HG03432 (cell line): ENCODE data around the gene RNASEH1.
"Not testable (repeated sequence)": the region's sequence is repeated elsewhere in the genome, so short reads cannot be mapped to it uniquely, and the experiment has no call there.

Source experiments
- ATAC-seq: cut with Tn5 transposase; IDR thresholded peaks from one replicate; pipeline ENCODE4 v1.9.1; 2021; ENCODE audit warnings: mild to moderate bottlenecking, moderate library complexity; ENCODE audit not compliant: unreplicated experiment

Gene RNASEH1

DNA sequence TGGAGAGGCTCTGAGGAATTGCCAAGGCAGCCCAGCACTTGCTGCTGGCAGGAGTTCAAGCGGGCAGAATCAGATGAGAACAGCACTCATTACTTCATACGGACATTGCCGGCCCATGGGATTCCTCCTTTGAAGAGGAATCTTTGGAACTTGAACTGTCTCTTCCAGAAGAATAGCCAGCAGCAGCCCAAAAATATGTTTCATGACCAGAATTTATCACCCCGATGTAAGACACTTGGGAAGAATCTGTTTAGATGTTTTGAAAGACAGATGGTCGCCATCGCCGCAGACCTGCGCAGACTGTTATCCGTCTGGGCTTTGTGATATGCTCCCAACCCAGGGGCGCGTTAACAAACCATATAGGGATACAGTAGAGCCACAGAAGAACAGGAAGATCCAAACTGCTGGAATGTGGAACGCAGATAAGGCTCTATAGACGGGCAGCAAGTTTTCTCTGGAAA is 35.1 kb downstream of the RNASEH1 start:
- ATAC-seq: no peak

DNA sequence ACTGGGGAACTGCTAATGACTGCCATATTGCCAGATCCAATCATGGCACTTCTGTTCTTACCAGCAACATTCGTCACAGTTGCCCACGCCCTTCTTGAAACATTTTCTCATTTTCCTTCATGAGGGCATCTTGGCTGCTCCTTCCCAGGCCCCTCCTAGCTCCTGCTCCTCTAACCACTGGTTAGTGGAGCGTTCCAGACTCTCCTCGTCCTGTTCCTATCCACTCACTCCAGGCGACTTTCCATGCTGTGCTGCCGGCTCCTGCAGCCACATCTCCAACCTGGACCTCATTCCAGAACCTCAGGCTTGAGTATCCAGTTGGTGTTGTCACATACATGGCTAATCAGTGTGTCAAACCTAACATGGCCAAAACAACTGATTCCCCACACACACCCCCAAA is 37.5 kb downstream of the RNASEH1 start:
- no peak for ATAC-seq

DNA sequence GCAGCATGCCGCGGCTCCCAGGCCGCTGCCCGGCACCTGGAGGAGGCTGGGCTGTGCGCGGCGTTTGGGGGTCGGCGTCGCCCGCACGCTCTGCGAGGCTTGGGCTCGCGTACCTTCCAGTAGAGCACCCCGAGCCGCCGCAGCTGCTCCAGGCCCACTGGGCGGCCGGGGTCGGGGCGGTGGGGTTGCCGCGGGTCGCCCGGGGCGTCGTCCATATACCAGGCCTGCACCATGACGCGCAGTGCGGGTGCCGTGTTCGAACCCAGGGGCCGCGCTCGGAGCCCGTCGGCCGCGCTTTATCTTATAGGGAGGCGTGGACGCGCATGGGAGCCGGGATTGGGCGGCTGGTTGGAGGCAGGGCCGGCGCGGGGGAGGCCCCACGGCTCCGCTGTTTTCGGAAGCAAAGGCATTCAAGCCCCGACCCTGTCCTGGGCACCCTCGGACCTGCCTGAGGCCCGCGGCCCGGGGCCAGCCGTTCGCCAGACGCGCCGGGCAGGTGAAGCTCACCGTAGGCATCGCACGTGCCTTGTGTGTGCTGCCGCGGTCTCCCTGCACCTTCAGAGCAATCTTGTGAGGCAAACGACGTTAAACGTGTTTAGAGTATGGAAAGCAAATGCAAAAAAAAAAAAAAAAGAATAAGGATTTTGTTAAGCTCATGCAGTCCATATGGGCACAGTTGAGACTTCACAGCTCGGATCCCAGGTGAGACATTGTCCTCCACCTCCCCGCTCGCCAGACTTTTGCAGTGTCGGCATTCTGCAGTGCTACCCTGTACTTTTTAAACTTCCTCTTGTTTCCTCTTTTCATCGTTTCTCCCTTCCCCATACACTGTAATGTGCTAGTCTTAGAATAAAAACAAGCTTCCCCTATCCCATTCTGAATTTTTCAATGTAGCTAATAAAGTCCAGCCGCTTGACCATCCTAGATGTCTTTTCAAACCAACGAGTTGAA is 38.6 kb downstream of the RNASEH1 start, which contains the start of gene ADI1:
Gene ADI1 (minus strand): TSS at position 277 of the 951 bp plus-strand sequence. CDS start 44 bp downstream, at position 233.
- peak; percentile 69 for ATAC-seq

DNA sequence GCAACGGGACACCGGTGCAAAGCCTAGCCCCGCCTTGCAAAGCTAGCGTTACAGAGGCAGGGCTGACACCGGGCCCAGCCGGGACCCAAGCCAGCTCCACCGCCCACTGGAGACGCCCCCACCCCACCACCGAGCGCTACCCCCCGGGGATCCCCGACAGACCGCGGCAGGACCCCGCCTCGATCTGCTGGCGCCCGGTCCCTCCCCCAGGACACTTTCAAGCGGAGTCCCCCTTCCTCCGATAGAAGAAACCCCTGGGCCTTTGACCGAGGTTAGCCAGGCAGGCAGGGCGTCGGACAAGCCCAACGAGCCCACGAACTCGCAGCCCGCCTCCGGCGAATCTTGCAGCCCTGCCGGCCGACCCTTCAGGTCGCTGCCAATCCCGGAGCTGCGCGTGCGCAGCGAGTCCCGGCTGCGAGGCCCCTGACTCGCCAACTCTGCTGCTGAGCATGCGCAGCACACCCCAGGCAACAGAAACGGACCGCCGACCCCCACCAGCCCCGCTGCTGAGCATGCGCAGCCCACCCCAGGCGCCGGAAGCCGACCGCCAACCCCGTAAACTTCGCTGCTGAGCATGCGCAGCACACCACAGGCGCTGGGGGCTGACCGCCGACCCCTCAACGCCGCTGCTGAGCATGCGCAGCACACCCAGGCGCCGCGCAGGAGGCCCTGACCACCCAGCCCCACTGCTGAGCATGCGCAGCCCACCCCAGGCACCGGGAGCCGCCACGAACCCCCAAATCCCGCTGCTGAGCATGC is 39.5 kb downstream of the RNASEH1 start:
- peak; percentile 82 for ATAC-seq

DNA sequence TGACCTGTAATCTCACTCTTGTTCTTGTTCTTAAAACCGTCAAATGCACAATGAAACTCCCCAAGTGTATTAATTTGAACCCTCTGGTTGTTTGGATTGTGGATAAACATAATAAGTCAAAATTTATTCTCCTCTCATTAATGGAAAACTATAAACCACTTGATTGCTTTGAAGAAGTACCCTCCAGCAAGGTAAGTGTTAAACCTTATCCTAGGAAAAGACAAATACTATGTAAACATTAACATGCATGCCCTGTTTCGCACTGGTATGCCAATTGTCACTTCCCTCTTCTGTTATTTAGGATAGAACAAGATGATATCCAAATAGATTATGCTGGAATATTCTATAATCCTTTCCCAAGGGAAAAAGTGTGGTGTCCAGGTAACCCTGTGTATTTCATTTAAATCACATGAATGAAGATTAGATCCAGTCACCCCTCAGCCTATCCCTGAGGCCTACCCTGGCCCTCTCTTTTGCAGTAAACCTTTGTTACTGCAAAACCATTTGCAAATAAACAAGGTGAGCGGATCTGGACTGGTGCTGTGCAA is 40.1 kb downstream of the RNASEH1 start:
- ATAC-seq: no peak

DNA sequence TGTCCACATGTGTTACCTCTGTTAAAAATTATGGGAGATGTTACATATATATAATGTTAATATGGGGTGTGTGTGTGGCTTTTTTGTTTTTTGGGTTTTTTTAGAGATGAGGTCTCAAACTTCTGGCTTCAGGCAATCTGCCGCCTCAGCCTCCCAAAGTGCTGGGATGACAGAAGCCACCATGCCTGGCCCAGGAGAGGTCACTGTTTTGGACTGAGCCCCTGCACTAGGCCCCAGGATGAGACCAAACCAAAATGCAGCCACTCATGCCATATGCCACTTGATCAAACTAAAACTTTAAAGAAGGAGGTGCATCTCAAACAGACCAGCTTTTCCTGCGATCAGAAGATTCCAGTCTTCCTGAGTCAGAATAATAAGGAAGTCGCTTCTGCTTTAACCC is 41.3 kb downstream of the RNASEH1 start:
- ATAC-seq: no peak

DNA sequence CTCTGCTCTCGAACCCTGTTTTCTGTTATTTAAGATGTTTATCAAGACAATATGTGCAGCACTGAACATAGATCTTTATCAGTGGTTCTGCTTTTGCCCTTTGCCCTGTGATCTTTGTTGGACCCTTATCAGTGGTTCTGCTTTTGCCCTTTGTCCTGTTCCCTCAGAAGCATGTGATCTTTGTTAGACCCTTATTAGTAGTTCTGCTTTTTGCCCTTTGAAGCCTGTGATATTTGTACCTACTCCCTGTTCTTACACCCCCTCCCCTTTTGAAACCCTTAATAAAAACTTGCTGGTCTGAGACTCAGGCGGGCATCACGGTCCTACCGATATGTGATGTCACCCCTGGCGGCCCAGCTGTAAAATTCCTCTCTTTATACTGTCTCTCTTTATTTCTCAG is 42.7 kb downstream of the RNASEH1 start:
- ATAC-seq: not testable (repeated sequence)

DNA sequence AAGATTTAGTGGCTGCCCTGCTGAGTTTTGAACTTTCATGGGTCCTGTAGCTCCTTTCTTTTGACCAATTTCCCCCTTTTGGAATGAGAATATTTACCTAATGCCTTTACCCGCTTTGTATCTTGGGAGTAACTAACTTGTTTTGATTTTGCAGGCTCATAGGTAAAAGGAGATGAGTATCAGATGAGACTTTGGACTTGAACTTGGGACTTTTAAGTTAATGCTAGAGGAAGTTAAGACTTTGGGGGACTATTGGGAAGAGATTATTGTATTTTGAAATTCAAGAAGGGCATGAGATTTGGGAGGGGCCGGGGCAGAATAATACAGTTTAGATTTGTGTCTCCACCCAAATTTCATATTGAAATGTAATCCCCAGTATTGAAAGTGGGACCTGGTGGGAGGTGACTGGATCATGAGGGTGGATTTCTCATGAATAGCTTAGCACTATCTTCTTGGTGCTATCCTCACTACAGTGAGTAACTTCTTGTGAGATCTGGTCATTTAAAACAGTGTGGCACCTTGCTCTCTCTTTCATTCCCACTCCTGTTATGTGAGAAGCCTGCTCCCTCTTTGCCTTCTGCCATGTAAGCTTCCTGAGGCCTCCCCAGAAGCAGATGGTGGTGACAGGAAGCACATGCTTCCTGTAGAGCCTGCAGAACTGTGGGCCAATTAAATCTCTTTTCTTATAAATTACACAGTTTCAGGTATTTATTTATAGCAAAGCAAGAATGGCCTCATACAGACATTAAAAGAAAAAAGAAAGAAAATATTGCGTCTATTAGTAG is 44.9 kb downstream of the RNASEH1 start:
- no peak for ATAC-seq

DNA sequence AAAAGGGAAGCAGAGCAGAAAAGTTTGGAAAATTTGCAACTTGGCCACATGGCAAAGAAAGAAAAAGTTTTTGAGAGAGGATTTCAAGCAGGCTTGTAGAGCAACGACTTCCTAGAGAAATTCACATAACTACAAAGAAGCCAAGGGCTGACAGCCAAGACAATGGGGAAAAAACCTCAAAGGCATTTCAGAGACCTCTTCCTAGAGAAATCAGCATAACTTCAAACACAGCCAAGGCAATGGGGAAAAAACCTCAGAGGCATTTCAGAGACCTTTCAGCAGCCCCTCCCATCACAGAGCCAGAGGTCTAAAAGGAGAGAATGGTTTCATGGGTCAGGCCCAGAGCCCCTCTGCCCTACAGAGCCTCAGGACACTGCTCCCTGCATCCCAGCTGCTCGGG is 46.0 kb downstream of the RNASEH1 start:
- no peak for ATAC-seq

DNA sequence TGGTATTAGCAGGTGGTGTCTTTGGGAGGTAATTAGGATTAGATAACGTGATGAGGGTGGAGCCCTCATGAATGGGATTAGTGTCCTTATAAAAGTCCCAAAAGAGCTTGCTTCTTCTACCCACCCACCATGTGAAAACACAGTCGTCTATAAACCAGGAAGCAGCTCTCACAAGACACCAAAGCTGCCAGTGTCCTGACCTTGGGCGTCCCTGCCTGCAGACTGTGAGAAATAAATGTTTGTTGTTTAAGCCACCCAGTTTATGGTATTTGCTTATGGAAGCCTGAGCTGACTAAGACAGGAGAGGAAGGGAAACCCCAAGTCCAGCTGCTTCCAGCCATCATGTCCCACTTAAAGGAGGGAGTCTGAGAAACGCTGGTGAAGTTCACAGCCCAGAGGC is 52.4 kb downstream of the RNASEH1 start:
- no peak for ATAC-seq

DNA sequence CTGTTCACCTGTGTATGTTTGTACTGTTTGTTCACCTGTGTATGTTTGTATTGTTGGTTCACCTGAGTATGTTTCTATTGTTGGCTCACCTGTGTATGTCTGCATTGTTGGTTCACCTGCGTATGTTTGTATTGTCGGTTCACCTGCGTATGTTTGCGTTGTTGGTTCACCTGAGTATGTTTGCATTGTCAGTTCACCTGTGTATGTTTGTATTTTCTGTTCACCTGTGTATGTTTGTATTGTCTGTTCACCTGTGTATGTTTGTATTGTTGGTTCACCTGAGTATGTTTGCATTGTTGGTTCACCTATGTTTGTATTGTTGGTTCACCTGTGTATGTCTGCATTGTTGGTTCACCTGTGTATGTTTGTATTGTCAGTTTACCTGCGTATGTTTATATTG is 53.4 kb downstream of the RNASEH1 start:
- ATAC-seq: no peak

DNA sequence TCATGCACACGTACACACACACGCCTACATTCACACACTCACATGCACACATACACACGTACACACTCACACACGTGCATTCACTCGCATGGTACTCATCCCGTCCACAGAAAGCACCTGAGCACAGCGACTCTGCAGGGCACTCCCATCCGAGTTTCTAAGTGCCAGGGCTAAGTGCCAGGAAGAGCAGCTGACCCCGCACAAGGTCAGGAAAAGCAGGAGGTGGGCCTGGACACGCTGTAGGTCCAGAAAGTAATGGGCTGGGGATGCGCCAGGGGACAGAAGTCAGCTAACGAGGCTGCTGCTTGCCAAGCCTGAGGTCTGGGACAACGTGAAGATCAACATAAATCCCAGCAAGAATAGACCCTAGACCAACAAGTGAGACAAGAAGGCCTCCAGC is 54.6 kb downstream of the RNASEH1 start:
- no peak for ATAC-seq

DNA sequence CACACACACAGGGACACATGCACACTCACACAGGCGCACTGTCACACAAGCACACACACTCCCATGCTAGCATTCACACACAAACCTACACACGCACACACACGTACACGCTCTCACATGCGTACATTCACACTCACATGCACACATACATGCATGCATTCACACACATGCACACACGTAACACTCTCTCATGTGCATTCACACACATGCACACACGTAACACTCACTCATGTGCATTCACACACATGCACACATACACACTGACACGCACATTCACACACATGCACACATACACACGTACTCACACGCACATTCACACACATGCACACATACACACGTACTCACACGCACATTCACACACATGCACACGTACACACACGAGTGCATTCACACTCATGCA is 55.1 kb downstream of the RNASEH1 start:
- no peak for ATAC-seq

DNA sequence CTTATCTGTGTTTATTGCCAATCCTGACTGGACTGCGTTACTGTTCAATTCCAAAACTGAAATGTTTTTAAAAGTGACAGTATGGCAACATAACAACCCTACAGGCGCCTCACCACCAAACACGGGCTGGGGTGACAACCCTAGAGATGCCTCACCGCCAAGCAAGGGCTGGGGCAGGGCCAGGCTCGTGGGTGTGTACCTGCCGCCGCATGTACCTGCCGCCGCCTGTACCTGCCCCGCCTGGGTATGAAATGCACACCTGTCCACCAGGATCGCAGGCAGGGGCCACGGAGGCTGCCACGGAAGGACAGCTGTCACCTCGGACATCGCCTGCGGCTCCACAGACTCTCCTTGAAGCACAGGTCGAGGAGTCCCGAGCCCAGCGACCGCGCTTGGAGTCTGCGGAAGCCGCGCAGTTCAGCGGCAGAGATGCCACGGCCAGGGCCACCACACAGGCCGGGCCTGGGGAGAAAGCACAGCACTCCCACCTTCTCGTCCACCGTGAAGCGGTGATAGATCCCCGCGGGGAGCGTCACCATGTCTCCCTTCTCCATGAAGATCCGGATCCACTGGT is 57.7 kb downstream of the RNASEH1 start:
- ATAC-seq: no peak

DNA sequence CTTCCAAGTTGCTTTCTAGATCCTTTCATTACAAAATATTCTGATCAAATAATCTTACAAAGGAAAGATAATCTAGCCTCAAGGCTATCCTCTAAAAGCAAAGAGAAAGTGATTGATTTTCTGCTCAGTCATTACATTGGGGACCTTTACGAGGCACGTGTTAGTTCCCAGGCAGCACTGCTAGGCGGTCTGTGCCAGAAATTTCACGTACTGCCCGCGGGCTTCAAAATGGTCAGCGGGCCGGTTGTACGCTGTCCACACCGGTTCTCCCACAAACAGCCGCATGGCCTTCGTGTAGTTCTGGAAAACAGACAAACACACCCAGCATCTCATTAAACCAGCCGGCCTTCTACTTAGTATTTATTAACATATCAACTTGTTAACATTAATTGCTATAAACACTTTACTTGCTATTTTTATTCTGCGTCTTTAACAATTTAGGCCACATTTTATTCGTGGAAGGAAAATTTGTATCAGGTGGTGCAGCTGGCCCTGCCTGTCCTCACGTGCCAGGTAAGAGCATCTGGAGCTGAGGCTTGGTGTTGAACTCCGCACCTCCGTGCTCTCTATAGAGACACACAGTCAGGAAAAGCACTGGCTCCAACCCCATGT is 59.2 kb downstream of the RNASEH1 start:
- no peak for ATAC-seq

DNA sequence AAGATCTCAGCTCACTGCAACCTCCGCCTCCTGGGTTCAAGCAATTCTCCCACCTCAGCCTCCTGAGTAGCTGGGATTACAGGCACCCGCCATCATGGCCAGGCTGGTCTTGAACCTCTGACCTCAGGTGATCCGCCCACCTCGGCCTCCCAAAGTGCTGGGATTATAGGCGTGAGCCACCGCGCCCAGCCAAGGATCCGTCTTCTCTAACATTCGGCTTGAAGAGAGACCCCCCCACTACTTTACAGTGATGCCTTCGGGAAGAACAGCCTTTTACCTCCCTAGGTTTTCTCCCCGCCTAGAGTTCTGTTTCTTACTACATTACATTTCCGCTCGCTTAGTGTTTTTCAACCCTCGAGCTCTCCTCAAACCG is 61.4 kb downstream of the RNASEH1 start:
- not testable (repeated sequence) for ATAC-seq
